Cerebellar cortex (tissue), 1 donor: Measurements from ENCODE around the gene PEF1.

Experiments used
- DNase-seq: peaks from one replicate; pipeline ENCODE4 v3.0.0-alpha.2; 2015; ENCODE audit warnings: low spot score

PEF1 gene

DNA sequence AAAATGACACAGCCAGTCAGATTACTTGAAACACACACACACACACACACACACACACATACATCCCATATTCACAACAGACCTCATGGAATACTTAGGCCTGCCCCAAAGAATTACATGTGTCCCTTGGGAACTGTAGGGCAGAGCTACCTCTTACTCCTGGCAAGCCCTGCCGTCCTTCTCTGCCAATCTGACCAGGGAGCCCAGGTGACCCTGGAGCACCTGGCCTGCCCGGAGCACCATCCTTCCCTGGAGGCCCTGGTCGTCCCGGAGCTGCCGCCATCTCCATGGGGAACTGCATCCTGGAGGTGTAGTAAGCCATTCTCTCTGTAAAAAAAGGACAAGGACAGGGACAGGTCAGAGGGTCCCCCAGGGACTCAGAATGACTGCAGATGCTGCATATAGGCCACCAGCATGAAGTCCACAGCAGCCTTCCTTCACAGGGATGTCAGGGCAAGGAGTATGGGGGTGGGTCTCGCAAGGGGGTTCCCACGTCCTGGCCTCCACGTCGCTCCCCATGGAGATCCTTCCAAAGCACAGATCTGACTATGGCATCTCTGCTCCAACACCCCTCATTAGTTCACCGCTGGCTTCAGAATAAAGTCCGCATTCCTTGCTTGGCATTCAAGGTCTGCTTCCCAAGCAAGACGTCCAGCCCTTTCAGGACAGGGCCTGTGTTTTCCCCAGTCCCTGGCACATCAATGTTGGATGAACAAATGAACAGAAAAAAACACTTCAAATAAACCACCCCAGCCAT is 9.2 kb upstream of the PEF1 start:
- no peak for DNase-seq

DNA sequence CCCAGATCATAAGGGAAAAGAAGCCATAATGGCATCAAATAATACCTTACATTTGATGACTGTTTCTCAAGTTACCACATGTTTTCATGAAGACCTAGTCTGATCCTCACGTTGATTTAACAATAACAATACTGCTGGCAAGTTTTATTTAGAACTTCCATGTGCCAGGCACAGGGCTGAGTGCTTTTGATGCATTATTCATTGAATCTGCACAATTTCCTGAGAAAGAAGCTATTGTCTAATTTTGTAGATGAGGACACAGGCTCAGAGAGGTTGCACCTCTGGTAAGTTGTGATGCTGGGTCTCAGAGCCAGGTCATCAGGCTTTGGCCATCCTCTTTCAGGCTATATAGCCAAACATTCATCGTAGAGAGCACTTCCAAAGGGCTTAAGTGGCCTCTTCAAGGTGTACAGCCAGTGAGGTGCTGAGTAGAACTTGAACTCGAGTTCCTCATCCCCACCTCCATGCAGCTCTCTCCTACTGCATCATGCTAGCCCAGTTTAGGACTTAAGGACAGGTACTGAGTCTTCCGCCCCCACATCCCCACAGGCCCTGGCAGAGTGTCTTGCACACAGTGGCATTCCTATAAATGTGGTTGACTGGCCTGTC is 8.3 kb upstream of the PEF1 start:
- no peak for DNase-seq

DNA sequence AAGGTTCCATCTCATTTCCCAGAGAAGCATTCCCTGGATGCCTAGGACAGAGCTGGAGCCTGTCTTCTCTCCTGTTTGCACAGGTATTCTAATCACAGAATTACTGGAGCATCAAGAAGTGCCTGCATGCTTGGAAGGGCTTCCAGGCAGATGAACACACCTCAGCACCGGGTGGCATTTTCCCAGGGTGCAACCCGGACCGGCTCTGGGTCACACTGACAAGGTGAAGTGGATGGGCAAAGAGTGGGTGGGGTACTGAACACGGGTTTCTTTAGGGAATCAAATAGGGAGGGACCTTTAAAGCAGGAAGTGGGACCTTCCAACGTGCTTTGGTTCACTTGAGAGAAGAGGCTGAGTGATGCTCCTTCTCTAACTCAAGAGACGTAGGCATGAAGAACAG is 7.1 kb upstream of the PEF1 start:
- no peak for DNase-seq

DNA sequence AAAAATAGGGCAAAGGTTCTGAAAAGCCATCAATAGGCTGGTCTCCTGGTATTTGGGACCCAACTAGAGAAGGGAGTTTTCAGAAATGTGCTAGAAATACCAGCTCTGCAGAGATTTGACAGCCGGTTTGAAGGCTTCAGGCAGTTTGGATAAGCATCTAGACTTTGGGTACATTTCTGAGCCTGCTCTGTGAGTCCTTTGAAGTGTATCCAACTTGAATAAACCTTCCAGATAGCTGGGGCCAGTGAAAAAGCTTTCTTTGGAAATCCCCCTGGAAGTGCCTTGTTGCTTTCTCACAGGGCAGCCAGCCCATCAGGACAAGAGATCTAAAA is 6.4 kb upstream of the PEF1 start:
- no peak for DNase-seq

DNA sequence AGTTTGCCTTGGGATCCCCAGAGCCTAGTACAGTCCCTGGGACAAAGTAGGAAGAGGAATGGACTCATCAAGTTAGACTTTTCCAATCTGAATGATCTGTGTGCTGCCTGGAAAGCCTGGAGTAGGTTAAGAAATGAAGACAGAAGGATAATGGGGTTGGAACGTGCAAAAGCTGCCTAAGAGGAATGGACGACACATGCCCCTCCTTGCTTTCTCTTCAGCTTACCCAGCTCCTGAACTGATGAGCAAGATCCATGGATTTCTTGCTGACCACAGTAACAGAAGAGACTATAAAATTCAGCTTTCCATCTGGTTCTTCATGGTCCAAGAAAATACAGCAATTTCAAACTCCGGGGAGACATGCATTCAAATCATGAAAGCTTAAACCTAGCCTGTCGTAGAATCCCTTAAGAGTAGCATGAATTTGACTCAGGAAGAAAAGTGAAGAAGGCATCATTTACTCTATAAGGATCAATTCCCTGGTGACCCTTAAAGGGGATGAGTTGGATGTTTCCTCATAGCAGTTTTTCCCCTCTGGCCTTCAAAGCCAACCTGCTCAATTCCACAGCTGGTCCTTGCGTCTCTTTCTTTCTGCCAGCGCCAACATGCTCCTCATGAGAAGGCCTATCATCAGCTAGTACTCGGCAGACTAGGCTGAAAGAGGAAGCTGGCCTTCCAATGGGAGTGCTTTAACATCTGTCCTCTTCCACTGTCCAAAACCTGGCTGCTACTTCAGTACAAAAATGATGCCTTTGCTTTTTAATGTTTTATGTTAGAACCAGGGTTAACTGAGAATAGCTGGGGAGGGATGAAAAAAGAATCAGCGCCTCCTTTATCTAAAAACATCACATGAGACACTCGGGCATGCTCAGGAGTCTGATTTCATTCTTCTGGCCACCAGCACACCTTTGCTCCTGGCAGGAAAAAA is 5.7 kb upstream of the PEF1 start:
- DNase-seq, result no peak

DNA sequence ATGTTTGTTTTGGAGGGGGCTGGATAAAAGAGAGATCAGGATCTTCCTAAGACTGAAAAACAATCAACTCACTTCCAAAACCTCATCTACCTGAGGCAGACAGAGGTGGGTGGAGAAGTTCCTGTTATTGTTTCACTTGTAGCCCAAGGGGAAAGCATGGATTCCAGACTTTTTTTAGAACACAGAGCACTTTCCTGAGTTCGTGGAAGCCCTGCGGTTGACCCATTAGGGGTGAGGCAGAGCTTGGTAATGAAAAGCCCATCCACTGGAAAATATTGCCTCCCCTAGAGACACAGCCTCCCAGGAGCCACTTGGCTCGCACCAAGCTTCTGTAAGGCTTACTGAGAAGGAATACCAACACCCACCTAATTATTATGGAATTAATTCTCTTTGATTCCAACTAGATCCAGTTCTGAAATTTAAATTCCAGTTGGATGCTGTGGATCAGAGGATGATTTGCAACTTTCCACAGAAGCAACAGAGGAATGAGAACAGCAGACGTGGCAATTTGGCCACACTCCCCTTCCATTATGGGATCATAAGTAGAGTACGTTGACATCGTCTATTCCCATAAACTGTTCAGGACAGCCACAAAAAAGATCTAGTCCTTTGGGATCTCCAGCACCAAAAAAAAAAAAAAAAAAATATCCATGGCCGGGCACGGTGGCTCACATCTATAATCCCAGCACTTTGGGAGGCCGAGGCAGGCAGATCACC is 4.1 kb upstream of the PEF1 start:
- DNase-seq, result no peak

DNA sequence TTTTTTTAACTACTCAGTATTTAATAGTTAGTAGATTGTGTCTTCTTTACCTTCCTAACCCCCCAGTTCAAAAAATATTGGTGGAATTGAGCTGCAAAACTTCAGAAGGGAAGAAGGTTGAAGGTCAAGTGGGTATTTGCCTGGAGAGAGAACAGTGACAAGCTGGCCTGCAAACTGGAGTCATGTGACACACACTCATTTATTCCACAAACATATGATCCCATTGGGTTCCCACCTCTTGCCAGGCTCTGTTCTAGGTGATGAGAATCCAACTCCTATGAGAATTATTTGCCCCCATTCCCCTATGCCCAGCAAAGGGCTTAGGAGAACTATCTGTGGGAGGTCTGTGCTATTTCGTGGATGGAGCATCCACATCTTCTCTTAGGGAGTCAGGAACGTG is 3.5 kb upstream of the PEF1 start:
- DNase-seq, result no peak

DNA sequence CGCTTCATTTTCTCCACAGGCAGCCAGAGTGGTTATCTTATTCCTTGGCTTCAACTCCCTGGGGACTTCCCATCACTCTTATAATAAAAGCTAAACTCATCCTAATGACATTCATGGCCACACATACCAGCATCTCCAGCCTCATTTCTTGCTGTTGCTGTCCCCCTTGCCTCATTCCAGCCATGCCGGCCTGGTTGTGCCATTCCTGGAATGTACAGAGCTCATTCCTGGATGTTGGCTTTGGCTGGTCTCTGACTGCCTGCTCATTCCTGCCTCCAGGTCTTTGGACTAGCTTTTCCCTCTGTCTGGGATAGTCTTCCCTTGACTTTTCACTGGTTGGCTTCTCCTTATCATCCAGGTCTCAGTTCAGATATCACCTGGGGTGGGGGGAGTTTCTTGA is 2.4 kb upstream of the PEF1 start:
- no peak for DNase-seq

DNA sequence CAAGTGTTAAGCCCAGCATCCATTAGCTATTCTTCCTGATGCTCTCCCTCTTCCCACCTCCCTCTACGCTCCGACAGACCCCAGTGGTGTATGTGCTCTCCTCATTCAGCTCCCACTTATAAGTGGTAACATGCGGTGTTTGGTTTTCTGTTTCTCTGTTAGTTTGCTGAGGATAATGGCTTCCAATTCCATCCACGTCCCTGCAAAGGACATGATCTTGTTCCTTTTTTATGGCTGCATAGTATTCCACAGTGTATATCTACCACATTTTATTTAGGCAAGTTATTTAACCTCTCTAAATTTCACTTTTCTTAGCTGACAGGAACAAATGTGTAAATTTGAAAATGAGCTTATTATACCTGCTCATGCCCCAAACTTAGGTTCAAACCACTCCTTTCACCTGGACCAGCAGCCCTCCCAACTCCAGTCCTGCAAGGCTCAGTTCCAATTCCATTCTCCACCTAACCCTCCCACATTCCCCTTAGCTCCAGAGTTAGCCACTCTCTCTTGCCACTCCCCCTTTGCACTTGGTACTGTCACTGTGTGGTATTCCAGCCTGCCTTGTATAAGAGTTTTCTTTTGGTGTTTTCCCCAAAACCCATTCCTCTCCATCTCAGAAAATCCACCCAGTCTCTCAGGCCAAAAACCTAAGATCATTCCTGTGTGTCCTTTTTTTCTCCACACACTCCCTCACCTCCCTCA is 1.7 kb upstream of the PEF1 start:
- no peak for DNase-seq

DNA sequence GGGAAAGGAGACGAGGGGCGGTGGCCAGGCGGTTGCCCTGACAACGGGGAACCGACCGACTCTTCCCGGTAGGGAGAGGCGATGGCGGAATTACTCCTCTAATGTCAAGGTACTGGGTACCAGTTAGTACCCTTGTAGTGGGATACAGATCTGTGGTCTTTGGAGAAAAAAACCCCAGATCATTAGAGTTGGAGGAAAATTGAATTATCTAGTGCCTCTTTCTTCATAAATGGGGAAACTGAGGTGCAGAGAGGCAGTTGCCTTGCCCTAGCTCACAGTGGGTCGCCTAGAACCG is 545 bp upstream of the PEF1 start:
- no peak for DNase-seq

DNA sequence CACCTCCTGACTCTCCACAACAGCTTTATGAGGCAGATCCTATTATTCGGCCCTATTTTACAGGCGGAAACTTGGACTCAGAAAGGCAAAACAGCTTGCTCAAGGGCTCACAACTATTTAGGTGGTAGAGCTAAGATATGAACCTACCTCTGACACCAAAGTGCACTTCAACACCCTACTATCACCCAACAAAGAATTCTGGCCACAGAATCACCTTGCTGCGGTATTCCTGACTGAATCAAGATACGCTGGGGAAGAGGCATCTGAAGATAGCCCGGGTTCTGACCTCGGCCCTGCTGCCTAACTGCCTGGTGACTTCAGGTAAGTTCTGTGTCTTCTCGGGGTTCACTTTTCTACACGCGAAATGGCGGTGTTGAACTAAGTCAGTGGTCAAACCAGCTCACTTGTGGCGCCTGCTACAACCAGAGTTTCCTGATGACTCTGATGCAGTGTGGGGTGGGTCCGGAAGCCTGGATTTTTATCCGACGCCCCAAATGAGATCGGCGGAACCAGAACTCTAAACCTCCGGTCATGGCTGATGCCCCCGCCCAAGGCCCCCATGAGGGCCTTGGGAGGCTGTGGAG is 608 bp downstream of the PEF1 start:
- DNase-seq, result no peak

DNA sequence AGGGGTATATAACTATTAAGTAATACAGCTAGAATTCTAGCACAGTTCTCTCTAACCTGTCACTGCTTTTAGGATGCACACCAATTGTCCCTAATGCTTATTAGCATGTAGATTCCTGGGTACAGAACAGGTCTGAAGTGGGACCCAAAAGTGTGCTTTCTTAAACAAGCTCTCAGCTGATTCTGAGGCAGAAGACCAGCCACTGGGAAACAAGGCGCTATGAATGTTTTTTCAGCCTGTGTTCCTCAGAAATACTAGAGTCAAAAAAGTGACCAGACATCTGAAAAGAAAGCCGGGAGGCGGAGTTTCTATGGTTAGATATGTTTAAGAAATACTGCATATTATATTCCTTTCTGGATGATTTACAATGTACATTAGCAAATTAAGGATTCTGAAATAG is 1.8 kb downstream of the PEF1 start:
- DNase-seq, result no peak

DNA sequence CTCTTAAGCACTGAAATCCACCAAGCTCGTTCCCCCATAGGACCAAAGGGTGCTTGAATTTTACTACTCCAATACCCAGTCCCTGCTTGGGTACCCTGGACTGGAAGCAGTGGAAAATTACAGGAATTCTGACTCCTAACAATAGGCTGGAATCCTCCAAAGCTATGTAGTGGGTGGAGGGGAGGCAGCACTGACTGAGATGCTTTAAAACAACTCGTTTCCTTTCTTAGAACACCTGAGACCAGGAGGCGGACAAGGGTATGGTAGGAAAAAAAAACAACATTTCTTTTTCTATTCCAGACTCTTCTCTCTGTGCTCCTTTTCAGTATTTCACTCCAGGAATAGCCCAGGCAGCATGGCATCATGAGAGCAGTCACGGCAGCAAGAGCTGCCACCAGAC is 2.3 kb downstream of the PEF1 start:
- peak; percentile 67 for DNase-seq

DNA sequence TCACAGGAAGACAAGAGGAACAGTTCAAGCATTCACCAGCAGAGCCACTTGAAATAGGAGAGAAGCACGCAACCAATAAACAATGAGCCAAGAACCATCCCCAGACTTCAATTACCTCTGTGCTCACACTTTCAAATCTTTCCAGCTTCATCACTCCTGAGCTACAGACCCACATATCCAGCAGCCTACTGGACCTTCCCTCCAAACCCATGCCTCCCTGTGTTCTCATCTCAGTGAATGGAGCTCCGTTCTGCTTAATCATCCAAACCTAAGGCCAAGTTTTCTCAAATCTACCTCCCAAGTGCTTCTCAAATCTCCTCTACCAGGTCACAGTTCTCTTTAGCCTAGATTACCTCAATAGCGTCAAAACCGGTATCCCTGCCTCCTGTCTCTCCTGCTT is 3.7 kb downstream of the PEF1 start:
- DNase-seq, result peak; percentile 18

DNA sequence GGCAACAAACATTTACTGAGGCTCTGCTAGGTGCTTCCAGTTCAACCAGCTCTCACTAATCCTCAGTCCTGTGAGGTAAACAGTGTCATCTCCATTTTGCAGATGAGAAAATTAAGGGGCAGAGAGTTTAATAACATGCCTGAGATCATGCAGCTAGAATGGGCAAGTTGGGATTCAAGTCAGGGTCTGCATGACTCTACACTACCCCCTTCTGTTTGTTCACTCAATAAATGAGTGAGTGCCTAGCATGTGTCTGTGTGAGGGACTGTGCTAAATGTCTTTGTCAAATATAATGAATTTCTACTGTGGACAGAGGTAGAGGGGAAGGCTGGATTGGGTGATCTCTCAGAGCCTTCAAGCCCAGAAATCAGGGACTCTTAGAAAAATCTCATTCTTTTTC is 4.5 kb downstream of the PEF1 start:
- no peak for DNase-seq

DNA sequence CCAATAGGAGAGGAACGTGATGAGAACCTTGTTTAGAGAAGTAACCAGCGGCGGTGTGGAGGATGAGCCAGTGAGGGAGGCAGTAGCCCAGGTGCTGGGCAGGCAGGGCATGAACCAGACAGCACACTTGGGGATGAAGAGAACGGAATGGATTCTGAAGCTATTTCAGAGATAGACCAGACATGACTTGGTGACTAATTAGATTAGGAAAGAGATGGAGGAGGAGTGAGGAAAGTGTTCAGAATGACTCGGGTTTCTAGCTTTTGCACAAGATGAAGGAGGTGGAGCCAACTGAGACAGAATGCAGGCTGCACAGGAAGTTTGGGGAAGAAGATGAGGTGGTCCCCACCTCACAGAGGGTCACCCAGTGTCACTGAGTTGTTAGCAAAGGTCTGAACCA is 5.1 kb downstream of the PEF1 start:
- DNase-seq, result no peak

DNA sequence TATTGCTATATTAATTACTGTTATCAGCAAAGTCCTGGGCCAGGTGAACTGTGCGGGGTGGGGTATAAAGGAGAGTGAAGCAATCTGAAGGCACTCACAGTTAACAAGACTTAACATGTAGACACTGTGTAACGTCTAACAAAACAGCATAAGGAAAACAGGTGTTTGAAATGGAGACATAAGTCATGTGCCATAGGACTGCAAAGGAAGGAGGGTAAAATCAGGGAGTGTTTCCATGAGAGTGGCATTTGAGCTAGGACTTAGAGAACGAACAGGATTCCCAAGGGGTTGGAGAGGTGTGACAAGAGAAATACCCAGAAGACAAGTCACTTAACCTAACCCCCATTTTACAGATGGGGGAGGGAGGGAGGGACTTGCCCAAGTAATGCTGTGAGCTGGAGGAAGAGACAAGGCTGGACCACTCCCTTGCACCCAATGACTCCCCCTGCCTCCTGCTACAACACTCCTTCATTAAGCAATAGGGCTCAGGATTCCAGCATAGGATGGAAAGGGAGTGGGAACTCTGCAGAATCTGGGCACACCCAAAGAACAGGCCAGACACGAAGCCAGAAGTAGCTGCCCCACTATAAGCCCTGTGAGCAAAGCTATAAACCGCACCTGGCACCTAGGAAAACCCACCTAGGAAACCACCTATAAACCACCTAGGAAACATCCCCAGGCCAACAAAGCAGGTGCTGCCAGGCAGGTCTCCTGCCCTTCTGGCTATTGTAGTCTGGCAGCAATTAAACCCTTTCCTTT is 6.6 kb downstream of the PEF1 start:
- DNase-seq, result no peak

DNA sequence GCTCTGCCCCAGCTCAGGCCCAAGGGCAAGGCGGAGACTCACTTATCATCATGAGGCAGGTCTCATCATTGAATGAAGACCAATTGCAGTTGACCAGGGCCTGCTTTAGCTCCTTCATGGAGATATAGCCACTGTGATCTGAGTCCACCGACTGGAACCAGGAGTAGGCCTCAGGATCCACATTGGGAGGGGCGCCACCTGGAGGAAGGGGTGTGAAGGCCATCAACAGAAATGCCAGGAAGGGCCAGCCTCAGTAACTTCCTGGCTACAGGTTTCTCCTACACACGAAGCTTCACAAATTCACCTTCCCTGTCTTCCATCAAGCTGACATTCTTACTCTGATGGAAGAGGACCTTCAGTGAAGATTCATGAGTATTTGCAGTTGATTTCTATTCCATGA is 11.6 kb downstream of the PEF1 start:
- peak; percentile 41 for DNase-seq

DNA sequence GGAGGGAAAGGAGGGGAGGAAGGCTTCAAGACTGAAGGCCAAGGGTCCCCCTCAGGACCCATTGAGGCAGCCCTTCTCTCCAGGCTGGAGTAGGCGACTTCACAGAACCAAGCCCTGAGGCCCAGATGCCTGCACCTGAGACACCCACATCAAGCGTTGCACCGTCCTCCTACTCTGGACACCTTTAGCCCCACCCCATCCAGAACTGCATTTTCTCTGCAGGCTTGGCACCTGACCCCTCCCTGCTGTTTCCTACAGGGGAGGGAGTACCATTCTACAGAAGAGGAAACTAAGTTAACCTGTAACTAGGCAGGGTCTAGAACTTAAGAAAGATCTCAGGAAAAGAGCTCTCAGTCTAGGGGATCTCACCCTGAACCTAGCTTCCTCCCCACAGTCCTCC is 12.0 kb downstream of the PEF1 start:
- no peak for DNase-seq

DNA sequence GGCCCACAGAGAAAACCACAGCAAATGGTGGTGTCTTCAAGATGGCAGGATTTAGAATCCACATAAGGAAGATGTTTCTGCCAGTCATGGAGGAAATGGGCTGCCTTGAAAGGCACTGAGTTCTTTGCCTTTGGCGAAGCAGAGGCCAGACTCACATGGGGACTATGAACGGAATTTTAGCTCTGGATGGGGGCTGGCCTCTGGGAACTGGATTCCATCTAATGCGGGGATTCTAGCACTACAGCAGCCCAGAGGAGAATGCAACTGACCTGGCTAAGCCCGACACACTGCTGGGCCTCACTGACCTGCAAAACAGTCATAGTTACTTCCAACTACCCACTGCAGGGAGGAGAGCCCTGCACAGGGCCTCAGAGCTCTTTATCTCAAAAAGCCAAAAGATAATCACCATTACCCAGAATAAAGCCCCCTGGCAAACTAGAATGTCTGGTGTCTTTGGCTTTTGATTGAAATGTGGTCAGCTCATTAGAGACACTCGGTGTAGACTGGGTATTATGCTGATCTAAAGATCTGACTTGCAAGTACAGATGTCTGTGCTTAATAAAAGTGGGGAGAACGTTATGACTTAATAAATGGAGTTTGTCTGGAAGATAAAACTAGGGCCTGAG is 15.6 kb downstream of the PEF1 start:
- DNase-seq, result no peak
